Peyer's patch (tissue), 4 donors: Measurements from ENCODE around the gene LRRN3.

Experiments
- CTCF ChIP-seq, 6 experiments: fragments of 450-650 bp in 4 of 6; fragments of 200-600 bp in 2 of 6; sonication (generic) in 1 of 6; IDR thresholded peaks; one replicate each; pipeline ENCODE4 v1.5.1; 2017 to 2019; ENCODE audit warnings: antibody characterized with exemption in 6 of 6, mild to moderate bottlenecking in 3 of 6, moderate library complexity in 1 of 6
- POLR2A ChIP-seq, 2 donors: fragments of 450-650 bp; IDR thresholded peaks; one replicate each; pipeline ENCODE4 v1.5.1; 2017; ENCODE audit warnings: antibody characterized with exemption in 2 of 2, mild to moderate bottlenecking in 2 of 2, moderate library complexity in 2 of 2

- TF ChIP-seq CTCF (IDR thresholded peaks at IDR 0.05) (no peak), POLR2A (IDR thresholded peaks at IDR 0.05) (no peak)
Measured at GRCh38 chr7:111145472-111145871, 54.5 kb downstream of the LRRN3 start.
